ENCODE results near the gene RNF212B. TPM values are rescaled to one million over a fixed set of nuclear protein-coding genes. Genes with fewer than 3 reads are reported as not detected.

The RNF212B gene
- total and polyA plus RNA-seq, 10 of the 15 experiments (the other 5 are each of a cell fraction or from before 2014, with no cell fraction given) = not detected

DNA sequence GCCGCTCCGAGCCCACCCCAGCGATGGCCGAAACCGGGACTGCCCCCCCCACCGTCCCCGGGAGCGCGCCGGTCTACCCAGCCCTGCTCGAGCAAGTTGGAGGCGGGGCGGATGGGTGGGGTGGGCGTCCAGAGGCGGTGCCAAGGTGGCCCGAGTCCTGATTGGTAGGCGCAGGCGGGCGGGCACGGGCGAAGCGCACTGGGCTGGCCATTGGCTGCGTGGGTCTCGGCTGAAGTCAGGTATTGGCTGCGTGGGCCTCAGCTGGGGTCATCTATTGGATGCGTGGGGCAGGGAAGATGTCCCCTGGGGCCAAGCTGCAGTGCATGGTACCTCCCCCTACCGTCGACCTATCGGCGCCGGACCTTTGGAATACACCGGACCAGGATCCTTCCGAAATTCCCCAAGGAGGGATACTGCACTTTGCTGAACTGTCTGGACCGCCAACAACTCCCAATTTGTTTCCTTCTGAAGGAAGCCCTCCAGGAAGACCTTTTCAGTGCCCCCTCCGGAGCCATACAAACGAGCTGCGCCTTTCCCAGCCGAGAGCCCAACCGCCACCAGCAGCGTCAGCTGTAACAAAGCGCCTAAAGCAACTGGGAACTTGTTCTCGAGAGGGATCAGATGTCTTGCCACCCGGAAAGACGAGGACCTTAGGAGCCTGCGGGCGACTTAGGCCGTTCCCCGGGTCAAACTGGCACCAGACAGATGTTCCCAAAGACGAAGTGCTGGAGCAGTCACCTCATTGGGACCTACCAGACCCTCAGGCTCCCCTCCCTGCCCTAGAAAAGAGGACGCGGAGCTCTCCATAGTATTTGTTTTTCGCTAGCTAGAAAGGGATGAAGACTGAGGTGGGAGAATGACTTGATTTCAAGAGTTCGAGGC is 48.5 kb downstream of the RNF212B start, which contains the start of gene HOMEZ (continued):
- peak; percentile 62 to 93; a peak in 3 of 4 replicates for TF ChIP-seq BHLHE40 (IDR thresholded peaks at IDR 0.05; ENCODE audit: borderline replicate concordance in 1 of 2, low read depth in 2 of 2, low read length in 1 of 2)
- TF ChIP-seq, protein P1, sequence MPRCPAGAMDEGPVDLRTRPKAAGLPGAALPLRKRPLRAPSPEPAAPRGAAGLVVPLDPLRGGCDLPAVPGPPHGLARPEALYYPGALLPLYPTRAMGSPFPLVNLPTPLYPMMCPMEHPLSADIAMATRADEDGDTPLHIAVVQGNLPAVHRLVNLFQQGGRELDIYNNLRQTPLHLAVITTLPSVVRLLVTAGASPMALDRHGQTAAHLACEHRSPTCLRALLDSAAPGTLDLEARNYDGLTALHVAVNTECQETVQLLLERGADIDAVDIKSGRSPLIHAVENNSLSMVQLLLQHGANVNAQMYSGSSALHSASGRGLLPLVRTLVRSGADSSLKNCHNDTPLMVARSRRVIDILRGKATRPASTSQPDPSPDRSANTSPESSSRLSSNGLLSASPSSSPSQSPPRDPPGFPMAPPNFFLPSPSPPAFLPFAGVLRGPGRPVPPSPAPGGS (IDR thresholded peaks at IDR 0.05; ENCODE audit: borderline replicate concordance, insufficient read depth, low read depth, low read length, poor library complexity, severe bottlenecking) = no peak
- TF ChIP-seq ZNF687 (IDR thresholded peaks at IDR 0.05) = 0 out of 2 replicates have a peak, but pooled peaks have one; percentile 18
- TF ChIP-seq, protein P2, sequence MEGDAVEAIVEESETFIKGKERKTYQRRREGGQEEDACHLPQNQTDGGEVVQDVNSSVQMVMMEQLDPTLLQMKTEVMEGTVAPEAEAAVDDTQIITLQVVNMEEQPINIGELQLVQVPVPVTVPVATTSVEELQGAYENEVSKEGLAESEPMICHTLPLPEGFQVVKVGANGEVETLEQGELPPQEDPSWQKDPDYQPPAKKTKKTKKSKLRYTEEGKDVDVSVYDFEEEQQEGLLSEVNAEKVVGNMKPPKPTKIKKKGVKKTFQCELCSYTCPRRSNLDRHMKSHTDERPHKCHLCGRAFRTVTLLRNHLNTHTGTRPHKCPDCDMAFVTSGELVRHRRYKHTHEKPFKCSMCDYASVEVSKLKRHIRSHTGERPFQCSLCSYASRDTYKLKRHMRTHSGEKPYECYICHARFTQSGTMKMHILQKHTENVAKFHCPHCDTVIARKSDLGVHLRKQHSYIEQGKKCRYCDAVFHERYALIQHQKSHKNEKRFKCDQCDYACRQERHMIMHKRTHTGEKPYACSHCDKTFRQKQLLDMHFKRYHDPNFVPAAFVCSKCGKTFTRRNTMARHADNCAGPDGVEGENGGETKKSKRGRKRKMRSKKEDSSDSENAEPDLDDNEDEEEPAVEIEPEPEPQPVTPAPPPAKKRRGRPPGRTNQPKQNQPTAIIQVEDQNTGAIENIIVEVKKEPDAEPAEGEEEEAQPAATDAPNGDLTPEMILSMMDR (IDR thresholded peaks at IDR 0.05 in 2 of 3, conservative IDR thresholded peaks at IDR 0.05 in 1 of 3; ENCODE audit: control insufficient read depth in 2 of 3, extremely low read depth in 1 of 3, insufficient read depth in 1 of 3, low read depth in 3 of 3, low read length in 3 of 3) = no peak
- no peak for TF ChIP-seq CUX1 (IDR thresholded peaks at IDR 0.05; ENCODE audit: insufficient replicate concordance, low read depth, low read length)
- peak; percentile 10; the same call in 1 of the 2 replicates for TF ChIP-seq USF2 (IDR thresholded peaks at IDR 0.05; ENCODE audit: borderline replicate concordance, low read depth, low read length)
- TF ChIP-seq STAT1 (conservative IDR thresholded peaks at IDR 0.05) = 0 out of 2 replicates have a peak, but pooled peaks have one; percentile 32
- peak; percentile 76 for TF ChIP-seq GATAD2B (conservative IDR thresholded peaks at IDR 0.05; ENCODE audit: low read depth)
- TF ChIP-seq HDAC6 (IDR thresholded peaks at IDR 0.05; ENCODE audit: unreplicated experiment) = no peak
- TF ChIP-seq SREBF1 (IDR thresholded peaks at IDR 0.05; ENCODE audit: low read length) = no peak
- peak; percentile 100 for TF ChIP-seq NFYB (IDR thresholded peaks at IDR 0.05; ENCODE audit: insufficient read depth, low read depth, low read length)
- TF ChIP-seq ZBED1 (IDR thresholded peaks at IDR 0.05; ENCODE audit: borderline replicate concordance) = no peak

Measured in GM12878 (cell line).